Measurements from ENCODE around the gene FHOD3.

Gene FHOD3

GRCh38 chr18:36427369-36427768, 129.9 kb downstream of the FHOD3 start:
- TF ChIP-seq CTCF (IDR thresholded peaks at IDR 0.05; ENCODE audit: borderline replicate concordance, insufficient read depth, low read depth, low read length) = no peak
- no peak overlapping the region for H3K4me3 ChIP-seq (ENCODE audit: low read depth, low read length)

- TF ChIP-seq CTCF (IDR thresholded peaks at IDR 0.05; ENCODE audit: borderline replicate concordance, insufficient read depth, low read depth, low read length) = no peak
- H3K4me3 ChIP-seq (ENCODE audit: low read depth, low read length) = no peak overlapping the region
Observed at GRCh38 chr18:36427831-36428230, 130.3 kb downstream of the FHOD3 start.

- no peak for TF ChIP-seq CTCF (IDR thresholded peaks at IDR 0.05; ENCODE audit: borderline replicate concordance, insufficient read depth, low read depth, low read length)
Observed at GRCh38 chr18:36428431-36429029, 131.0 kb downstream of the FHOD3 start.

GRCh38 chr18:36432880-36433555, 135.5 kb downstream of the FHOD3 start:
- no peak overlapping the region for H3K4me3 ChIP-seq (ENCODE audit: low read depth, low read length)
- no peak for TF ChIP-seq CTCF (IDR thresholded peaks at IDR 0.05; ENCODE audit: borderline replicate concordance, insufficient read depth, low read depth, low read length)

More at GRCh38 chr18:36428431-36429029, 131.0 kb downstream of the FHOD3 start:
- H3K4me3 ChIP-seq (ENCODE audit: low read depth, low read length) = no peak overlapping the region

- TF ChIP-seq CTCF (IDR thresholded peaks at IDR 0.05; ENCODE audit: borderline replicate concordance, insufficient read depth, low read depth, low read length) = no peak
- no peak overlapping the region for H3K4me3 ChIP-seq (ENCODE audit: low read depth, low read length)
Observed at GRCh38 chr18:36436387-36436786, 138.9 kb downstream of the FHOD3 start.

GRCh38 chr18:36440614-36441013, 143.1 kb downstream of the FHOD3 start:
- no peak overlapping the region for H3K4me3 ChIP-seq (ENCODE audit: low read depth, low read length)
- no peak for TF ChIP-seq CTCF (IDR thresholded peaks at IDR 0.05; ENCODE audit: borderline replicate concordance, insufficient read depth, low read depth, low read length)

Measured in GM12875 (cell line).